GM10248 (cell line): ENCODE measurements around the gene LRRC8B.

Experiments used
- CTCF ChIA-PET: fragments of 300-600 bp; sonication (Branson Sonifier 250); formaldehyde crosslinking; extraction: SDS; loops from one replicate; lab custom pipeline; 2021; ENCODE audit warnings: antibody characterized with exemption; lab: Yijun Ruan, JAX
- POLR2A ChIA-PET: fragments of 350-650 bp; sonication (Branson Sonifier 250); formaldehyde crosslinking; extraction: SDS; loops from one replicate; lab custom pipeline; 2020; ENCODE audit warnings: antibody characterized with exemption; lab: Yijun Ruan, JAX
- DNase-seq: peaks from one replicate; pipeline ENCODE4 v3.0.0; 2012; ENCODE audit errors: extremely low spot score
- CTCF ChIP-seq: IDR thresholded peaks from 2 replicates; pipeline ENCODE4 v1.5.1; 2012; ENCODE audit warnings: mild to moderate bottlenecking, low read depth; ENCODE audit errors: extremely low read depth, missing control alignments, control extremely low read depth

The LRRC8B gene

GRCh38 chr1:89552471-89553081 is 27.9 kb downstream of the LRRC8B start:
- DNase-seq = peak; percentile 22
- ChIA-PET CTCF (interaction anchor here (0.8 to 1.9 kb wide), 4 partner anchors 12 to 40 kb away, joined by 3 to 5 read pairs (median 4); no protein-coding TSS in a partner anchor), POLR2A (no interaction called here)
- no peak for TF ChIP-seq CTCF

- CTCF ChIA-PET = interaction anchor here (1.9 kb wide), 1 partner anchor 25 kb away, joined by 5 read pairs; no protein-coding TSS in a partner anchor
- no peak for DNase-seq
- no peak for TF ChIP-seq CTCF
- POLR2A ChIA-PET = no interaction called here
Observed at GRCh38 chr1:89553157-89553556, 28.5 kb downstream of the LRRC8B start.

GRCh38 chr1:89555550-89555949 is 30.9 kb downstream of the LRRC8B start:
- CTCF ChIA-PET = interaction anchor here (1.3 to 1.4 kb wide), 2 partner anchors 10 to 14 kb away, joined by 3 read pairs; no protein-coding TSS in a partner anchor
- no peak for TF ChIP-seq CTCF
- POLR2A ChIA-PET = no interaction called here
- no peak for DNase-seq

GRCh38 chr1:89556726-89557444 is 32.3 kb downstream of the LRRC8B start:
- ChIA-PET CTCF (interaction anchor here (1.4 kb wide), 1 partner anchor 9 kb away, joined by 3 read pairs; no protein-coding TSS in a partner anchor), POLR2A (no interaction called here)
- no peak for TF ChIP-seq CTCF
- no peak for DNase-seq

GRCh38 chr1:89557445-89557825 is 32.8 kb downstream of the LRRC8B start:
- ChIA-PET CTCF (no interaction called here), POLR2A (no interaction called here)
- DNase-seq = no peak
- no peak for TF ChIP-seq CTCF

- ChIA-PET POLR2A (no interaction called here), CTCF (interaction anchor here (0.8 to 1.5 kb wide), 2 partner anchors 8 to 18 kb away, joined by 3 to 6 read pairs; no protein-coding TSS in a partner anchor)
- DNase-seq = no peak
- no peak for TF ChIP-seq CTCF
Observed at GRCh38 chr1:89557956-89558355, 33.3 kb downstream of the LRRC8B start.
